Subcutaneous abdominal adipose tissue (tissue), 5 donors: ENCODE data around the gene CYP19A1.
"Not testable (repeated sequence)": the region's sequence is repeated elsewhere in the genome, so short reads cannot be mapped to it uniquely, and the experiment has no call there.

ENCODE experiments used
- H3K27ac ChIP-seq: one replicate; pipeline ENCODE4 v1.7.0; 2013; ENCODE audit warnings: low read depth, mild to moderate bottlenecking, inconsistent platforms, low read length, moderate library complexity
- H3K27me3 ChIP-seq, 5 donors: one replicate each; pipeline ENCODE4 v1.7.0; 2013; ENCODE audit warnings: low read length in 5 of 5, inconsistent platforms in 1 of 5; ENCODE audit not compliant: control insufficient read depth in 5 of 5, insufficient read depth in 4 of 5
- H3K36me3 ChIP-seq, 5 donors: one replicate each; pipeline ENCODE4 v1.7.0; 2013; ENCODE audit warnings: low read length in 5 of 5; ENCODE audit not compliant: control insufficient read depth in 5 of 5, insufficient read depth in 5 of 5
- H3K4me1 ChIP-seq, 5 donors: one replicate each; pipeline ENCODE4 v1.7.0; 2013; ENCODE audit warnings: low read length in 5 of 5, mild to moderate bottlenecking in 3 of 5, moderate library complexity in 1 of 5; ENCODE audit not compliant: control insufficient read depth in 5 of 5, insufficient read depth in 5 of 5
- H3K4me3 ChIP-seq, 5 donors: one replicate each; pipeline ENCODE4 v1.7.0; 2013; ENCODE audit warnings: low read length in 5 of 5, low read depth in 1 of 5
- H3K9ac ChIP-seq, 5 donors: one replicate each; pipeline ENCODE4 v1.7.0; 2013; ENCODE audit warnings: low read length in 5 of 5, mild to moderate bottlenecking in 4 of 5, moderate library complexity in 3 of 5
- H3K9me3 ChIP-seq, 5 donors: one replicate each; pipeline ENCODE4 v1.7.0; 2013; ENCODE audit warnings: low read length in 5 of 5; ENCODE audit not compliant: control insufficient read depth in 5 of 5
- donor health status: healthy.
- donor health status: healthy.
- donor health status: healthy.
- donor health status: healthy.
- donor health status: healthy.

The CYP19A1 gene

GRCh38 chr15:51193979-51194378, 144.4 kb downstream of the CYP19A1 start:
- H3K27ac ChIP-seq, result no peak overlapping the region
- no peak overlapping the region for H3K9ac ChIP-seq

GRCh38 chr15:51193526-51193925, 144.9 kb downstream of the CYP19A1 start:
- Histone ChIP-seq H3K9ac (no peak overlapping the region), H3K27ac (no peak overlapping the region), H3K9me3 (no peaks in the 10 kb centered on the region), H3K4me1 (peaks cover 0 to 15% (median 10%) of the 10 kb centered on the region in 5 donors), H3K4me3 (no peak overlapping the region), H3K36me3 (no peaks in the 10 kb centered on the region), H3K27me3 (peaks cover 0 to 15% (median 8%) of the 10 kb centered on the region in 5 donors)

More at GRCh38 chr15:51193979-51194378, 144.4 kb downstream of the CYP19A1 start:
- Histone ChIP-seq H3K4me3 (no peak overlapping the region), H3K9me3 (no peaks in the 10 kb centered on the region), H3K4me1 (peaks cover 0 to 15% (median 10%) of the 10 kb centered on the region in 5 donors), H3K27me3 (peaks cover 0 to 15% (median 8%) of the 10 kb centered on the region in 5 donors), H3K36me3 (no peaks in the 10 kb centered on the region)

- H3K4me1 ChIP-seq, result peaks cover 0 to 15% (median 10%) of the 10 kb centered on the region in 5 donors
- no peak overlapping the region for H3K4me3 ChIP-seq
- no peaks in the 10 kb centered on the region for H3K36me3 ChIP-seq
- peaks cover 0 to 15% (median 8%) of the 10 kb centered on the region in 5 donors for H3K27me3 ChIP-seq
- no peak overlapping the region for H3K27ac ChIP-seq
- no peak overlapping the region for H3K9ac ChIP-seq
- no peaks in the 10 kb centered on the region for H3K9me3 ChIP-seq
Measured at GRCh38 chr15:51192521-51193280, 145.7 kb downstream of the CYP19A1 start.

GRCh38 chr15:51191766-51192165, 146.6 kb downstream of the CYP19A1 start:
- no peak overlapping the region for H3K4me3 ChIP-seq

GRCh38 chr15:51191072-51191670, 147.2 kb downstream of the CYP19A1 start:
- Histone ChIP-seq H3K4me1 (peaks cover 0 to 21% (median 11%) of the 10 kb centered on the region in 5 donors), H3K27me3 (peaks cover 0 to 10% (median 8%) of the 10 kb centered on the region in 5 donors), H3K9ac (no peak overlapping the region), H3K4me3 (no peak overlapping the region), H3K36me3 (no peaks in the 10 kb centered on the region), H3K27ac (no peak overlapping the region), H3K9me3 (no peaks in the 10 kb centered on the region)

More at GRCh38 chr15:51191766-51192165, 146.6 kb downstream of the CYP19A1 start:
- peaks cover 0 to 12% (median 9%) of the 10 kb centered on the region in 5 donors for H3K27me3 ChIP-seq
- no peak overlapping the region for H3K9ac ChIP-seq
- no peaks in the 10 kb centered on the region for H3K9me3 ChIP-seq
- H3K36me3 ChIP-seq, result no peaks in the 10 kb centered on the region
- H3K27ac ChIP-seq, result no peak overlapping the region
- peaks cover 0 to 17% (median 10%) of the 10 kb centered on the region in 5 donors for H3K4me1 ChIP-seq

GRCh38 chr15:51190424-51191068, 147.8 kb downstream of the CYP19A1 start:
- no peak overlapping the region for H3K9ac ChIP-seq
- no peak overlapping the region for H3K27ac ChIP-seq

GRCh38 chr15:51189669-51190385, 148.6 kb downstream of the CYP19A1 start:
- H3K27ac ChIP-seq, result no peak overlapping the region
- H3K36me3 ChIP-seq, result no peaks in the 10 kb centered on the region
- peaks cover 0 to 10% (median 8%) of the 10 kb centered on the region in 5 donors for H3K27me3 ChIP-seq
- H3K9ac ChIP-seq, result no peak overlapping the region
- no peak overlapping the region for H3K4me3 ChIP-seq
- H3K9me3 ChIP-seq, result no peaks in the 10 kb centered on the region
- peaks cover 0 to 21% (median 11%) of the 10 kb centered on the region in 5 donors for H3K4me1 ChIP-seq

More at GRCh38 chr15:51190424-51191068, 147.8 kb downstream of the CYP19A1 start:
- Histone ChIP-seq H3K9me3 (no peaks in the 10 kb centered on the region), H3K36me3 (no peaks in the 10 kb centered on the region), H3K4me3 (no peak overlapping the region), H3K27me3 (peaks cover 0 to 10% (median 8%) of the 10 kb centered on the region in 5 donors), H3K4me1 (peaks cover 0 to 21% (median 11%) of the 10 kb centered on the region in 5 donors)

GRCh38 chr15:51188791-51189190, 149.6 kb downstream of the CYP19A1 start:
- not testable (repeated sequence) for H3K9me3 ChIP-seq, H3K27ac ChIP-seq, H3K36me3 ChIP-seq, H3K9ac ChIP-seq, H3K4me3 ChIP-seq
- H3K27me3 ChIP-seq, result peaks cover 0 to 12% (median 8%) of the 10 kb centered on the region in 5 donors
- peaks cover 0 to 21% (median 11%) of the 10 kb centered on the region in 5 donors for H3K4me1 ChIP-seq

GRCh38 chr15:51186891-51187290, 151.5 kb downstream of the CYP19A1 start:
- H3K9ac ChIP-seq, result no peak overlapping the region
- H3K27me3 ChIP-seq, result peaks cover 0 to 5% (median 3%) of the 10 kb centered on the region in 5 donors
- H3K4me1 ChIP-seq, result peaks cover 0 to 11% (median 7%) of the 10 kb centered on the region in 5 donors
- no peaks in the 10 kb centered on the region for H3K36me3 ChIP-seq
- H3K9me3 ChIP-seq, result no peaks in the 10 kb centered on the region
- H3K27ac ChIP-seq, result no peak overlapping the region
- H3K4me3 ChIP-seq, result no peak overlapping the region
